Right lobe of liver (tissue), 6 donors: ENCODE data around the gene RBM28. TPM values are rescaled to one million over a fixed set of nuclear protein-coding genes. Genes with fewer than 3 reads are reported as not detected.
A peak's percentile ranks its signal among the peaks of the same experiment; 100 is the strongest.

Experiments
- ATAC-seq, 4 donors: fragments of 200-7000 bp; cut with Tn5 transposase; one replicate each; pipeline ENCODE4 v1.9.1; 2020; ENCODE audit warnings: mild to moderate bottlenecking in 4 of 4, moderate library complexity in 4 of 4
- DNase-seq, 3 donors: peaks; one replicate each; pipeline ENCODE4 v3.0.0-alpha.2; 2020
- H3K27ac ChIP-seq, 3 donors: fragments of 200-600 bp; one replicate each; pipeline ENCODE4 v1.8.0; 2022
- H3K27me3 ChIP-seq, 2 donors: fragments of 200-600 bp; one replicate each; pipeline ENCODE4 v1.8.0; 2022
- H3K36me3 ChIP-seq, 4 donors: fragments of 200-600 bp; sonication (generic) in 1 of 4; one replicate each; pipeline versions ENCODE4 v1.5.1 to v1.8.0; 2017 to 2022; ENCODE audit warnings: control low read depth in 1 of 4
- H3K4me1 ChIP-seq, 4 donors: fragments of 200-600 bp; sonication (generic) in 1 of 4; one replicate each; pipeline versions ENCODE4 v1.5.1 to v1.8.0; 2017 to 2022; ENCODE audit warnings: control low read depth in 1 of 4
- H3K4me3 ChIP-seq, 3 donors: fragments of 200-600 bp; one replicate each; pipeline ENCODE4 v1.8.0; 2022
- H3K9me3 ChIP-seq, 4 donors: fragments of 200-600 bp; sonication (generic) in 1 of 4; one replicate each; pipeline versions ENCODE4 v1.5.1 to v1.8.0; 2017 to 2022; ENCODE audit warnings: control low read depth in 1 of 4
- CTCF ChIP-seq, 4 donors: fragments of 200-600 bp in 3 of 4; fragments of 450-650 bp in 1 of 4; IDR thresholded peaks; one replicate each; pipeline versions ENCODE4 v1.5.1 to v1.8.0; 2016 to 2022; ENCODE audit warnings: antibody characterized with exemption in 4 of 4, mild to moderate bottlenecking in 2 of 4
- POLR2A ChIP-seq: fragments of 450-650 bp; IDR thresholded peaks from one replicate; pipeline ENCODE4 v1.6.1; 2017; ENCODE audit warnings: antibody characterized with exemption, mild to moderate bottlenecking
- WGBS: methylation state at CpG from one replicate; pipeline ENCODE4 v1.1.6; 2018; ENCODE audit warnings: low coverage, low lambda C conversion rate; ENCODE audit not compliant: insufficient coverage; ENCODE audit errors: missing lambda C conversion rate; 5-methylcytosine and 5-hydroxymethylcytosine counted together
- intact Hi-C, 2 donors: fragments of 100-400 bp; cut with DNase I; formaldehyde crosslinking; loops; one replicate each; pipeline versions ENCODE4 v1.11.2 to v1.14.1; 2022
- total RNA-seq, 6 experiments: library from RNA; depleted of rRNA in 2 of 6; stranded (reverse); fragments of >200 nt in 2 of 6; fragmentation: NEBNext Ultra II Directional in 3 of 6; extraction: Animal tissue kit (Norgen Biotek cat#: 25700) in 3 of 6; gene quantifications; one replicate each; pipeline versions ENCODE4 v1.1.0 to v1.2.4, GENCODE V29; 2016 to 2023
- donor health status: DM: no; HTN: yes; CAD: no.
- donor health status: DM: no; HTN: no; CAD: no.
- donor health status: DM: no; HTN: no; CAD: no.
- donor health status: DM: no; HTN: yes; CAD: no.
- donor health status: DM: no; HTN: yes; CAD: no.

RBM28 gene
- total RNA-seq, 6 experiments from 2014 or later = 9.0 to 17.4 (median 11.1) TPM

GRCh38 chr7:128278366-128278765, 65.3 kb downstream of the RBM28 start:
- ATAC-seq = no peak
- 80% methylated on average over 1 of the region's 1 CpG for WGBS
- DNase-seq = no peak
- no peaks in the 10 kb centered on the region for H3K27me3 ChIP-seq
- H3K9me3 ChIP-seq = no peaks in the 10 kb centered on the region
- peaks cover 0 to 16% (median 0%) of the 10 kb centered on the region in 4 donors for H3K4me1 ChIP-seq
- H3K36me3 ChIP-seq = no peaks in the 10 kb centered on the region
- no peak for TF ChIP-seq CTCF (IDR thresholded peaks at IDR 0.05)
- no peak for TF ChIP-seq POLR2A
- intact Hi-C loops = no loop called here
- no peak overlapping the region for H3K27ac ChIP-seq
- no peak overlapping the region for H3K4me3 ChIP-seq

GRCh38 chr7:128275681-128276080, 68.0 kb downstream of the RBM28 start:
- TF ChIP-seq POLR2A = no peak
- TF ChIP-seq CTCF (IDR thresholded peaks at IDR 0.05) = no peak
- 65% methylated on average over 2 of the region's 4 CpGs for WGBS
- H3K9me3 ChIP-seq = no peaks in the 10 kb centered on the region

GRCh38 chr7:128274884-128275603, 68.7 kb downstream of the RBM28 start:
- DNase-seq = no peak
- Histone ChIP-seq H3K4me3 (no peak overlapping the region), H3K4me1 (peaks cover 0 to 28% (median 0%) of the 10 kb centered on the region in 4 donors), H3K9me3 (no peaks in the 10 kb centered on the region), H3K27me3 (peaks cover 0 to 6% of the 10 kb centered on the region in 2 donors), H3K36me3 (no peaks in the 10 kb centered on the region), H3K27ac (no peak overlapping the region)
- 49% methylated on average over 3 of the region's 3 CpGs for WGBS
- intact Hi-C loops = no loop called here
- TF ChIP-seq POLR2A = no peak
- TF ChIP-seq CTCF (IDR thresholded peaks at IDR 0.05) = no peak
- peak in 3 of 4 donors; percentile 58 to 79 (median 71) for ATAC-seq

More at GRCh38 chr7:128275681-128276080, 68.0 kb downstream of the RBM28 start:
- Histone ChIP-seq H3K4me1 (peaks cover 0 to 27% (median 0%) of the 10 kb centered on the region in 4 donors), H3K4me3 (no peak overlapping the region), H3K27me3 (peaks cover 0 to 3% of the 10 kb centered on the region in 2 donors), H3K36me3 (no peaks in the 10 kb centered on the region), H3K27ac (no peak overlapping the region)
- ATAC-seq (no peak), DNase-seq (no peak)
- intact Hi-C loops = no loop called here

- intact Hi-C loops = no loop called here
- H3K4me3 ChIP-seq = no peak overlapping the region
- TF ChIP-seq POLR2A = no peak
- no peak for TF ChIP-seq CTCF (IDR thresholded peaks at IDR 0.05)
Observed at GRCh38 chr7:128274246-128274883, 69.3 kb downstream of the RBM28 start.

More at GRCh38 chr7:128274246-128274883, 69.3 kb downstream of the RBM28 start:
- Histone ChIP-seq H3K36me3 (no peaks in the 10 kb centered on the region), H3K9me3 (no peaks in the 10 kb centered on the region), H3K27me3 (peaks cover 0 to 6% of the 10 kb centered on the region in 2 donors), H3K4me1 (peaks cover 0 to 28% (median 0%) of the 10 kb centered on the region in 4 donors), H3K27ac (no peak overlapping the region)
- DNase-seq (no peak), ATAC-seq (peak in 2 of 4 donors; percentile 36 to 76)
- WGBS = 52% methylated on average over 4 of the region's 4 CpGs
